ENCODE measurements around the gene GRK5. TPM values are rescaled to one million over a fixed set of nuclear protein-coding genes. Genes with fewer than 3 reads are reported as not detected.
"Not testable (repeated sequence)": the region's sequence is repeated elsewhere in the genome, so short reads cannot be mapped to it uniquely, and the experiment has no call there.

GRK5 gene
- total RNA-seq, result 26.2 TPM

GRCh38 chr10:119207366-119207666, at the start of gene GRK5:
TSS of gene GRK5 (plus strand) at chr10:119207571. CDS start at chr10:119207918, 347 bp downstream.
- DNase-seq, result peak; percentile 99

- no peak for DNase-seq
Observed at GRCh38 chr10:119159332-119159731, 48.0 kb upstream of the GRK5 start.

GRCh38 chr10:119161680-119162451, 45.5 kb upstream of the GRK5 start:
- DNase-seq, result no peak

GRCh38 chr10:119162452-119163092, 44.8 kb upstream of the GRK5 start:
- DNase-seq, result no peak

GRCh38 chr10:119165171-119166117, 41.9 kb upstream of the GRK5 start, which contains the start of gene SFXN4:
TSS of gene SFXN4 (minus strand) at chr10:119165714. CDS start at chr10:119165647, 67 bp downstream.
- peak; percentile 83 for DNase-seq

GRCh38 chr10:119166118-119166500, 41.3 kb upstream of the GRK5 start:
- DNase-seq, result no peak

GRCh38 chr10:119166564-119166963, 40.8 kb upstream of the GRK5 start:
- DNase-seq, result no peak

GRCh38 chr10:119167041-119167440, 40.3 kb upstream of the GRK5 start:
- no peak for DNase-seq

- no peak for DNase-seq
Observed at GRCh38 chr10:119174109-119174508, 33.3 kb upstream of the GRK5 start.

- DNase-seq, result no peak
Observed at GRCh38 chr10:119176166-119176565, 31.2 kb upstream of the GRK5 start.

GRCh38 chr10:119177708-119178371, 29.5 kb upstream of the GRK5 start:
- DNase-seq, result no peak

- peak; percentile 97 for DNase-seq
Observed at GRCh38 chr10:119178372-119179119, 28.8 kb upstream of the GRK5 start, which contains the start of gene PRDX3. TSS of gene PRDX3 (minus strand) at chr10:119178812. CDS start at chr10:119178790, 22 bp downstream.

GRCh38 chr10:119180850-119181400, 26.4 kb upstream of the GRK5 start:
- not testable (repeated sequence) for DNase-seq

- no peak for DNase-seq
Observed at GRCh38 chr10:119183664-119184412, 23.5 kb upstream of the GRK5 start.

- no peak for DNase-seq
Observed at GRCh38 chr10:119189811-119190282, 17.5 kb upstream of the GRK5 start.

- no peak for DNase-seq
Observed at GRCh38 chr10:119190353-119190752, 17.0 kb upstream of the GRK5 start.

GRCh38 chr10:119190954-119191785, 16.2 kb upstream of the GRK5 start:
- no peak for DNase-seq

- no peak for DNase-seq
Observed at GRCh38 chr10:119191881-119192280, 15.5 kb upstream of the GRK5 start.

- no peak for DNase-seq
Observed at GRCh38 chr10:119197921-119198320, 9.4 kb upstream of the GRK5 start.

All from tongue (tissue), 2 donors.